H9 (cell line): ENCODE data around the gene MAP4K1. TPM values are rescaled to one million over a fixed set of nuclear protein-coding genes. Genes with fewer than 3 reads are reported as not detected.

Experiments used
- DNase-seq: peaks from one replicate; pipeline ENCODE4 v3.0.0-alpha.2; 2017
- H2AFZ ChIP-seq: one replicate; pipeline ENCODE4 v1.6.1; 2013; ENCODE audit warnings: mild to moderate bottlenecking, low read length, control low read depth, moderate library complexity
- H2AK5ac ChIP-seq: 2 replicates; pipeline ENCODE4 v1.6.1; 2013; ENCODE audit warnings: low read length, control low read depth, mixed read lengths; ENCODE audit not compliant: insufficient read length
- H2BK120ac ChIP-seq: one replicate; pipeline ENCODE4 v1.6.1; 2013; ENCODE audit warnings: low read depth, mild to moderate bottlenecking, low read length, control low read depth, inconsistent platforms; ENCODE audit not compliant: poor library complexity, severe bottlenecking
- H2BK12ac ChIP-seq: 2 replicates; pipeline ENCODE4 v1.6.1; 2013; ENCODE audit warnings: low read length, control low read depth, mixed read lengths, low read depth; ENCODE audit not compliant: insufficient read length
- H2BK15ac ChIP-seq: 2 replicates; pipeline ENCODE4 v1.6.1; 2013; ENCODE audit warnings: low read depth, low read length, control low read depth
- H2BK20ac ChIP-seq: one replicate; pipeline ENCODE4 v1.6.1; 2013; ENCODE audit warnings: low read depth, mild to moderate bottlenecking, low read length, control low read depth, inconsistent platforms; ENCODE audit not compliant: poor library complexity, severe bottlenecking
- H2BK5ac ChIP-seq: 2 replicates; pipeline ENCODE4 v1.6.1; 2013; ENCODE audit warnings: low read length, control low read depth, mixed read lengths; ENCODE audit not compliant: insufficient read length
- H3K14ac ChIP-seq: 2 replicates; pipeline ENCODE4 v1.6.1; 2013; ENCODE audit warnings: low read length, control low read depth; ENCODE audit not compliant: insufficient read depth
- H3K18ac ChIP-seq: 2 replicates; pipeline ENCODE4 v1.6.1; 2013; ENCODE audit warnings: low read depth, mild to moderate bottlenecking, mixed read lengths, low read length, control low read depth; ENCODE audit not compliant: insufficient read length
- H3K23ac ChIP-seq: 2 replicates; pipeline ENCODE4 v1.6.1; 2013; ENCODE audit warnings: low read length, control low read depth, mixed read lengths, low read depth; ENCODE audit not compliant: insufficient read length
- H3K23me2 ChIP-seq: 2 replicates; pipeline ENCODE4 v1.6.1; 2013; ENCODE audit warnings: low read depth, mild to moderate bottlenecking, mixed read lengths, low read length, control low read depth; ENCODE audit not compliant: insufficient read length, poor library complexity, severe bottlenecking
- H3K27ac ChIP-seq: 2 replicates; pipeline ENCODE4 v1.5.1; 2013; ENCODE audit warnings: low read length, control low read depth, mixed read lengths, low read depth; ENCODE audit not compliant: insufficient read length
- H3K27me3 ChIP-seq: 2 replicates; pipeline ENCODE4 v1.6.1; 2013; ENCODE audit warnings: low read length, control low read depth, inconsistent platforms; ENCODE audit not compliant: insufficient read depth
- H3K4ac ChIP-seq: 2 replicates; pipeline ENCODE4 v1.6.1; 2013; ENCODE audit warnings: low read depth, mild to moderate bottlenecking, control low read depth, inconsistent platforms, low read length, moderate library complexity
- H3K4me1 ChIP-seq: 2 replicates; pipeline ENCODE4 v1.6.1; 2013; ENCODE audit warnings: low read length, control low read depth, inconsistent platforms; ENCODE audit not compliant: insufficient read depth
- H3K4me2 ChIP-seq: 2 replicates; pipeline ENCODE4 v1.6.1; 2013; ENCODE audit warnings: low read length, control low read depth, mixed read lengths; ENCODE audit not compliant: insufficient read length, insufficient read depth
- H3K56ac ChIP-seq: 2 replicates; pipeline ENCODE4 v1.6.1; 2013; ENCODE audit warnings: low read depth, mild to moderate bottlenecking, mixed read lengths, low read length, control low read depth; ENCODE audit not compliant: insufficient read length
- H3K79me1 ChIP-seq: 2 replicates; pipeline ENCODE4 v1.6.1; 2013; ENCODE audit warnings: low read depth, mild to moderate bottlenecking, moderate library complexity, low read length, control low read depth, inconsistent platforms; ENCODE audit not compliant: insufficient read depth, poor library complexity, severe bottlenecking
- H3K79me2 ChIP-seq: 2 replicates; pipeline ENCODE4 v1.6.1; 2013; ENCODE audit warnings: low read length, control low read depth, inconsistent platforms; ENCODE audit not compliant: insufficient read depth
- H3K9ac ChIP-seq: 2 replicates; pipeline ENCODE4 v1.6.1; 2013; ENCODE audit warnings: low read length, control low read depth, mixed read lengths; ENCODE audit not compliant: insufficient read length; ENCODE audit errors: extremely low read depth
- H3K9me3 ChIP-seq: one replicate; pipeline ENCODE4 v1.6.1; 2013; ENCODE audit warnings: low read depth, low read length, inconsistent platforms; ENCODE audit not compliant: control insufficient read depth
- H3T11ph ChIP-seq: one replicate; pipeline ENCODE4 v1.6.1; 2013; ENCODE audit warnings: mild to moderate bottlenecking, low read length, control low read depth, inconsistent platforms
- H4K20me1 ChIP-seq: one replicate; pipeline ENCODE4 v1.6.1; 2013; ENCODE audit not compliant: control insufficient read depth, insufficient read length, insufficient read depth
- H4K5ac ChIP-seq: 2 replicates; pipeline ENCODE4 v1.6.1; 2013; ENCODE audit warnings: low read depth, mild to moderate bottlenecking, mixed read lengths, low read length, control low read depth; ENCODE audit not compliant: insufficient read length
- H4K8ac ChIP-seq: replicated peaks from 2 replicates; pipeline ENCODE4 v1.6.1; 2013; ENCODE audit warnings: low read length, control low read depth, mixed read lengths, low read depth; ENCODE audit not compliant: insufficient read length
- H4K91ac ChIP-seq: 2 replicates; pipeline ENCODE4 v1.6.1; 2013; ENCODE audit warnings: low read depth, mild to moderate bottlenecking, moderate library complexity, mixed read lengths, low read length, control low read depth; ENCODE audit not compliant: insufficient read length
- H3K27ac Mint-ChIP-seq, 3 experiments: 2 replicates in 2 of 3; 3 replicates in 1 of 3; pipeline ENCODE4 v1.8.0; 2020 to 2021; ENCODE audit warnings: mixed read lengths in 3 of 3, mild to moderate bottlenecking in 1 of 3, moderate library complexity in 1 of 3
- H3K27me3 Mint-ChIP-seq: 2 replicates; pipeline ENCODE4 v1.8.0; 2021; ENCODE audit warnings: low read depth, mild to moderate bottlenecking, moderate library complexity, mixed read lengths
- H3K36me3 Mint-ChIP-seq, 3 experiments: 2 replicates in 2 of 3; 3 replicates in 1 of 3; pipeline ENCODE4 v1.8.0; 2020 to 2021; ENCODE audit warnings: low read depth in 3 of 3, mixed read lengths in 3 of 3; ENCODE audit not compliant: insufficient read depth in 1 of 3
- H3K4me1 Mint-ChIP-seq, 2 experiments: 2 replicates each; pipeline ENCODE4 v1.8.0; 2020; ENCODE audit warnings: mixed read lengths in 2 of 2
- H3K4me3 Mint-ChIP-seq, 2 experiments: 2 replicates in 1 of 2; 3 replicates in 1 of 2; pipeline ENCODE4 v1.8.0; 2020 to 2021; ENCODE audit warnings: mild to moderate bottlenecking in 2 of 2, mixed read lengths in 2 of 2, moderate library complexity in 1 of 2
- H3K9me3 Mint-ChIP-seq, 2 experiments: 2 replicates in 1 of 2; 3 replicates in 1 of 2; pipeline ENCODE4 v1.8.0; 2020; ENCODE audit warnings: mild to moderate bottlenecking in 2 of 2, mixed read lengths in 2 of 2, moderate library complexity in 1 of 2
- CTCF ChIP-seq: fragments of 200-600 bp; sonication (generic); conservative IDR thresholded peaks from 3 replicates; pipeline ENCODE4 v1.8.0; 2021; ENCODE audit warnings: antibody characterized with exemption, mild to moderate bottlenecking
- WGBS: extraction: QIAGEN DNeasy Blood & Tissue Kit; methylation state at CpG from one replicate; pipeline ENCODE4 v1.1.7; 2013; ENCODE audit warnings: missing lambda C conversion rate, low lambda C conversion rate, mixed read lengths; ENCODE audit not compliant: insufficient read length; ENCODE audit errors: extremely low coverage; 5-methylcytosine and 5-hydroxymethylcytosine counted together
- total RNA-seq: library from RNA; stranded (reverse); gene quantifications from 2 replicates; pipeline ENCODE4 v1.2.1, GENCODE V29; 2021

MAP4K1 gene
- total RNA-seq, 1 experiment from 2014 or later = 31.1 TPM

- Histone ChIP-seq H3T11ph (no peak overlapping the region), H2AFZ (no peak overlapping the region), H3K4ac (no peak overlapping the region), H2BK20ac (no peak overlapping the region), H3K14ac (peak overlapping the region; percentile 89; the same call in 1 of the 2 replicates), H3K79me1 (peaks cover 3% of the 10 kb centered on the region), H2AK5ac (no peak overlapping the region), H3K18ac (peak overlapping the region; percentile 46), H3K9me3 (no peaks in the 10 kb centered on the region), H3K27me3 (no peaks in the 10 kb centered on the region), H3K9ac (peak overlapping the region; percentile 83), H3K27ac (no peak overlapping the region), H2BK120ac (no peak overlapping the region), H2BK5ac (no peak overlapping the region), H3K4me1 (peaks cover 10% of the 10 kb centered on the region; the same call in 1 of the 2 replicates), H4K20me1 (no peaks in the 10 kb centered on the region), H4K5ac (no peak overlapping the region), H3K56ac (no peak overlapping the region), H3K23me2 (peaks cover 18% of the 10 kb centered on the region), H2BK15ac (no peak overlapping the region), H4K8ac (no peak overlapping the region), H3K23ac (no peak overlapping the region), H3K79me2 (peaks cover 48% of the 10 kb centered on the region), H2BK12ac (no peak overlapping the region), H3K4me2 (peak overlapping the region; percentile 93), H4K91ac (no peak overlapping the region)
- H3K27me3 Mint-ChIP-seq = no peaks in the 10 kb centered on the region; the same call in 1 of the 2 replicates
- 100% methylated on average over 1 of the region's 19 CpGs for WGBS
- peaks cover 0 to 4% (median 4%) of the 10 kb centered on the region in 3 experiments; a peak in 2 of 7 replicates for H3K36me3 Mint-ChIP-seq
- H3K27ac Mint-ChIP-seq = peak overlapping the region; percentile 41 to 93 (median 46)
- H3K9me3 Mint-ChIP-seq = no peaks in the 10 kb centered on the region; a peak in 1 of 5 replicates
- peak overlapping the region; percentile 95 to 100 for H3K4me3 Mint-ChIP-seq
- TF ChIP-seq CTCF = no peak
- peaks cover 50 to 58% of the 10 kb centered on the region in 2 experiments for H3K4me1 Mint-ChIP-seq
- DNase-seq = no peak
Observed at GRCh38 chr19:38647966-38648768, 30.4 kb upstream of the MAP4K1 start.
